Measurements from ENCODE around the gene ACBD5.

ACBD5 gene

GRCh38 chr10:27152687-27153086 lies 87.9 kb downstream of the ACBD5 start:
- DNase-seq (ENCODE audit: low spot score), result no peak

DNA sequence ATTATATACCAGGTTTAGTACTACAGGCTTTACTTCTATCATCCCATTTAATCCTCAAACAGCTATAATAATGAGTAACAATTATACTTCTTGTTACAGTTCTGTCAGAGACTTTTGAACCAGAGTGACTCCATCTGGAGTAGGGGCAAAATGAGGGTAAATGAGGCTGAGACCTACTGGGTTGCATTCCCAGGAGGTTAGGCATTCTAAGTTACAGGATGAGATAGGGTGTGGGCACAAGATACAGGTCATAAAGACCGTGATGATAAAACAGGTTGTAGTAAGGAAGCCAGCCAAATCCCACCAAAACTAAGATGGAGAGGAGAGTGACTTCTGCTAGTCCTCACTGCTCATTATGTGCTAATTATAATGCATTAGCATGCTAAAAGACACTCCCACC lies 90.3 kb downstream of the ACBD5 start:
- DNase-seq (ENCODE audit: low spot score), result no peak

DNA sequence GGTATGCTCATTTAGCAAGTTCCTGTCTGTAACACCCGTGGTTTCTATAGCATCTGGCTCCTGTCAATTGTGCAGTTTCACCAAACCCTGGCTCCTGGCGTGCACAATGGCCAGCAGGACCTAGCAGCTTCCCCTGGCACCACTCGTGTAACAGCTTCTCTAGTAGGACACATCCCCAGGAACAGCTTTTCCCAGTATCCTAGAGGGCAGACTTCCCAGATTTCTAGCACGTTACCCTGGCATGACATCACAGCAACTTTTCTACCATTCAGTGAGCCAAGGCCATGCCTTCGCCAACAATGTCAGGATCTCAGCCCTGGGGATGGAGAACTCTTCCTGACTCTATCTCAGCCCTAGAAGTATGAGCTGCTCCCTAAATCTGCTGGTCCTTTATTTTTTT lies 92.9 kb downstream of the ACBD5 start:
- DNase-seq (ENCODE audit: low spot score), result no peak

DNA sequence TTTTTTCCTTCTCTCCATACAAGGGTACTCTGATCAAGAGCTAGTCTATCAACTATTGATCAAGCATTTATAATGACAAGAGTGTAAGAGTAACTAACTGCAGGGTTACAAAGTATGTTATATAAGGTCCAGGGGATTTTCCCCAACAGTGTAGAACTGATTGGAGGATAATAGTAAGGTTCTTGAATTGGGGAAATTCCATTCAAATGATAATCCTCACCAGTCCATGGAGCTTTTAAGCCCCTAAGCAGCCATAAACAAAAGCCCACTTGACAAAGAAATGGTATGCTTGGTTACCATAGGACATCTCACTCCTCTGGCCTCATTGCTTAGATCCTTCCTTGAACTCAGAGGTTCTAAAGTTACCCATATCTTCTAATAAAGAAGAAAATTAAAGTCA lies 94.7 kb downstream of the ACBD5 start:
- DNase-seq (ENCODE audit: low spot score), result no peak

Data from LoVo (cell line).